Osteoblast (primary cell): ENCODE results near the gene TLK1. TPM values are rescaled to one million over a fixed set of nuclear protein-coding genes. Genes with fewer than 3 reads are reported as not detected.

Source experiments
- DNase-seq: peaks from one replicate; pipeline ENCODE4 v3.0.0; 2011; ENCODE audit warnings: low spot score, mixed read lengths; ENCODE audit not compliant: insufficient read length; ENCODE audit errors: missing footprints
- H2AFZ ChIP-seq: 2 replicates; pipeline ENCODE4 v1.6.0; 2011; ENCODE audit warnings: mild to moderate bottlenecking, low read length
- H3K27ac ChIP-seq: 2 replicates; pipeline ENCODE4 v1.5.1; 2011; ENCODE audit warnings: mild to moderate bottlenecking, low read depth, low read length, moderate library complexity
- H3K27me3 ChIP-seq: 2 replicates; pipeline ENCODE4 v1.6.0; 2012; ENCODE audit warnings: mild to moderate bottlenecking, control low read depth, inconsistent platforms, low read length, moderate library complexity; ENCODE audit not compliant: insufficient read depth
- H3K36me3 ChIP-seq: 2 replicates; pipeline ENCODE4 v1.5.1; 2011; ENCODE audit warnings: mild to moderate bottlenecking, low read length, control low read depth, moderate library complexity; ENCODE audit not compliant: insufficient read depth
- H3K4me1 ChIP-seq: 2 replicates; pipeline ENCODE4 v1.5.1; 2011; ENCODE audit warnings: mild to moderate bottlenecking, low read length, control low read depth, moderate library complexity; ENCODE audit not compliant: insufficient read depth
- H3K4me2 ChIP-seq: 2 replicates; pipeline ENCODE4 v1.6.0; 2011; ENCODE audit warnings: mild to moderate bottlenecking, low read length; ENCODE audit not compliant: insufficient read depth
- H3K4me3 ChIP-seq: fragments of 200-600 bp; sonication (generic); 3 replicates; pipeline ENCODE4 v1.5.1; 2012; ENCODE audit warnings: mild to moderate bottlenecking, low read length, inconsistent platforms; ENCODE audit not compliant: insufficient read depth
- H3K79me2 ChIP-seq: 2 replicates; pipeline ENCODE4 v1.6.0; 2012; ENCODE audit warnings: mild to moderate bottlenecking, low read length, control low read depth, inconsistent platforms; ENCODE audit not compliant: insufficient read depth
- H3K9me3 ChIP-seq: 2 replicates; pipeline ENCODE4 v1.5.1; 2011; ENCODE audit warnings: low read depth, low read length, control low read depth
- H4K20me1 ChIP-seq: 2 replicates; pipeline ENCODE4 v1.6.0; 2012; ENCODE audit warnings: mild to moderate bottlenecking, low read length, control low read depth; ENCODE audit not compliant: insufficient read depth
- total RNA-seq: library from RNA; depleted of rRNA; stranded (reverse); fragments of >200 nt; gene quantifications from 2 replicates; pipeline ENCODE4 v1.2.3, GENCODE V29; 2012
- TF ChIP-seq, protein P1 (sequence below): IDR thresholded peaks from 2 replicates; pipeline ENCODE4 v1.5.1; 2011; ENCODE audit warnings: mild to moderate bottlenecking, low read depth, low read length, moderate library complexity; ENCODE audit errors: extremely low read depth

The TLK1 gene
- total RNA-seq, 1 donor: 22.1 TPM

DNA sequence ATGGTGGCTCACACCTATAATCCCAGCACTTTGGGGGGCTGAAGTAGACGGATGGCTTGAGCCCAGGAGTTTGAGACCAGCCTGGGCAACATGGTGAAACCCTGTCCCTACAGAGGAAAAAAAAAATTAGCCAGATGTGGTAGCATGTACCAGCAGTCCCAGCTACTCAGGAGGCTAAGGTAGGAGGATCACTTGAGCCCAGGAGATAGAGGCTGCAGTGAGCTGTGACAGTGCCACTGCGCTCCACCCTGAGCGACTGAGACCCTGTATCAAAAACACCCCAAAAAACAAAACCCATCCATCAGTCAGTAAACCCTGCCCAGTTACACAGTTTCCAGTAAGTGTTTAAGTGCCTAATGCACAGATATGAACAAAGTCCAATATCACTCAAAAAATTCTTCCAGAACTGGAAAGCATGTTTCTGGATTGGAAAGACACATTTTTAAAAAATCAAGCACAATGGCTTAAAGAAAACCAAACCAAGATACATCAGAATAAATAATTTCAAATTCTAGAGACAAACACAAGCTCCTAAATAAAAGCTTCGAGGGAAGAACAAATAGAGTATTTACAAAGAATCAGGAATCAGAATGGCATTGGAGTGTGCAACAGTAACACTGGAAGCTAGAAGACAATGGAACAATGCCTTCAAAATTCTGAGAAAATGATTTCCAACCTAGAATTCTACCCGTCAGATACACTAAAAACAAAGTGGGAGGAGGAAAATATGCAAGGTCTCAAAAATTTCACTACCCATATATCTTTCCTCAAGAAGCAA lies 72.4 kb downstream of the TLK1 start:
- peaks cover 91% of the 10 kb centered on the region for H3K79me2 ChIP-seq
- H3K4me2 ChIP-seq: no peak overlapping the region
- peaks cover 11% of the 10 kb centered on the region for H3K4me1 ChIP-seq
- TF ChIP-seq, protein P1, sequence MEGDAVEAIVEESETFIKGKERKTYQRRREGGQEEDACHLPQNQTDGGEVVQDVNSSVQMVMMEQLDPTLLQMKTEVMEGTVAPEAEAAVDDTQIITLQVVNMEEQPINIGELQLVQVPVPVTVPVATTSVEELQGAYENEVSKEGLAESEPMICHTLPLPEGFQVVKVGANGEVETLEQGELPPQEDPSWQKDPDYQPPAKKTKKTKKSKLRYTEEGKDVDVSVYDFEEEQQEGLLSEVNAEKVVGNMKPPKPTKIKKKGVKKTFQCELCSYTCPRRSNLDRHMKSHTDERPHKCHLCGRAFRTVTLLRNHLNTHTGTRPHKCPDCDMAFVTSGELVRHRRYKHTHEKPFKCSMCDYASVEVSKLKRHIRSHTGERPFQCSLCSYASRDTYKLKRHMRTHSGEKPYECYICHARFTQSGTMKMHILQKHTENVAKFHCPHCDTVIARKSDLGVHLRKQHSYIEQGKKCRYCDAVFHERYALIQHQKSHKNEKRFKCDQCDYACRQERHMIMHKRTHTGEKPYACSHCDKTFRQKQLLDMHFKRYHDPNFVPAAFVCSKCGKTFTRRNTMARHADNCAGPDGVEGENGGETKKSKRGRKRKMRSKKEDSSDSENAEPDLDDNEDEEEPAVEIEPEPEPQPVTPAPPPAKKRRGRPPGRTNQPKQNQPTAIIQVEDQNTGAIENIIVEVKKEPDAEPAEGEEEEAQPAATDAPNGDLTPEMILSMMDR: no peak
- no peaks in the 10 kb centered on the region for H3K9me3 ChIP-seq
- H2AFZ ChIP-seq: no peak overlapping the region
- H3K36me3 ChIP-seq: no peaks in the 10 kb centered on the region
- no peak overlapping the region for H3K4me3 ChIP-seq
- H3K27ac ChIP-seq: no peak overlapping the region
- no peak for DNase-seq
- no peaks in the 10 kb centered on the region for H3K27me3 ChIP-seq
- H4K20me1 ChIP-seq: peaks cover 33% of the 10 kb centered on the region

DNA sequence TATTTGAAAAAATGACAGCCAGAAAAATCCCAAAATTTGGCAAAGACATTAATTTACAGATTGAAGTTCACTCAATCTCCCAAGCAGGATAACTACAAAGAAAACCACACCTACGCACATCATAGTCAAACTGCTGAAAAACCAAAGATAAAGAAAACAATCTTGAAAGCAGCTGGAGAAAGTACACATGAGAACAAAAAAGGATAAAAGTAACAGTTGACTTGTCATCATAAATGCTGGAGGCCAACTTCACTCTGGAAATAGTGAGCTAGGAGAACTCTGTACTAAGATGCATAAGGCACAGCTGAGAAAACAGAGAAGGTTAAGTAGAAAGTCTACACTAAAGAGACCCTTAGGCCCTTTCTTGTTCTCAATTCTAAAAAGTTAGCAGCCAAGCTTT lies 73.1 kb downstream of the TLK1 start:
- Histone ChIP-seq H3K4me1 (peaks cover 11% of the 10 kb centered on the region), H3K4me3 (no peak overlapping the region), H3K27ac (no peak overlapping the region), H2AFZ (no peak overlapping the region), H3K79me2 (peaks cover 89% of the 10 kb centered on the region), H3K27me3 (no peaks in the 10 kb centered on the region), H3K36me3 (no peaks in the 10 kb centered on the region), H4K20me1 (peaks cover 33% of the 10 kb centered on the region), H3K9me3 (no peaks in the 10 kb centered on the region), H3K4me2 (no peak overlapping the region)
- TF ChIP-seq, protein P1: no peak
- no peak for DNase-seq

DNA sequence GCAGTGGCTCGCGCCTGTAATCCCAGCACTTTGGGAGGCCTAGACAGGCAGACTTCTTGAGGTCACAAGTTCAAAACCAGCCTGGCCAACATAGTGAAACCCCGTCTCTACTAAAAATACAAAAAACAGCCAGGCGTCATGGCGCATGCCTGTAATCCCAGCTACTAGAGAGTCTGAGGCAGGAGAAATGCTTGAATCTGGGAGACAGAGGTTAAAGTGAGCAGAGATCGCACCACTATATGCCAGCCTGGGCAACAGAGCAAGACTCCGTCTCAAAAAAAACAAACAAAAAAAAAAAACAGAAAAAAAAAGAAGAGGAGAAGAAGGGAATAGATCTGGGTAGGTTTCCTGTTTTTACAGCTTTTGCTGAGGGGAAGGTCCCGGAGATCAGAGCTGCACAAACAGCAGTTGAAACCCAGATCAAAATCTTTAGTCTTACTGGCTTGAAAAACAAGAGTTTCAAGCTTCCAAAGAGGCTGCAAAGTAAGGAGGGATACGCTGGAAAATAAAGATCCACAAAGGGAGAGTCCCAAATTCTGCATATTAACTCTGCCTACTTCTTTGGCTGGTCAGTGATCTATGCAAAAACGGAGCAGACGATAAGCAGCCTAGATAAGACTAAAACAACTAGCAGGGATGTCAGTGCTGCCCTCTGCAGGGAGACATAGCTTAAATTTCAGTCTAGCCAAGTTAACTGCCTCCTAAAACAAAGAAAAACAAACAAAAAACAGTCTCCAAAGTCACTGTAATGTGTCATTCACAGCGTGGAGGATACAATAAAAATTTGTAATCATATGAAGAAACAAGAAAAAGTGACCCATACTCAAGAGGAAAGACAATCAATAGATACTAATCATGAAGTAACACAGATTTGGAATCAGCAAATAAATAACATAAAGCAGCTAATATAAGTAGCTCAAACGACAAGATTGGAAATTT lies 74.1 kb downstream of the TLK1 start:
- TF ChIP-seq, protein P1: peak; percentile 84
- peak overlapping the region; percentile 13 for H3K27ac ChIP-seq
- peaks cover 88% of the 10 kb centered on the region for H3K79me2 ChIP-seq
- H4K20me1 ChIP-seq: peaks cover 29% of the 10 kb centered on the region
- H3K9me3 ChIP-seq: no peaks in the 10 kb centered on the region
- peak overlapping the region; percentile 81 for H3K4me2 ChIP-seq
- no peak overlapping the region for H2AFZ ChIP-seq
- H3K36me3 ChIP-seq: no peaks in the 10 kb centered on the region
- peak overlapping the region; percentile 60 for H3K4me3 ChIP-seq
- peak; percentile 62 for DNase-seq
- H3K4me1 ChIP-seq: peaks cover 11% of the 10 kb centered on the region
- no peaks in the 10 kb centered on the region for H3K27me3 ChIP-seq

DNA sequence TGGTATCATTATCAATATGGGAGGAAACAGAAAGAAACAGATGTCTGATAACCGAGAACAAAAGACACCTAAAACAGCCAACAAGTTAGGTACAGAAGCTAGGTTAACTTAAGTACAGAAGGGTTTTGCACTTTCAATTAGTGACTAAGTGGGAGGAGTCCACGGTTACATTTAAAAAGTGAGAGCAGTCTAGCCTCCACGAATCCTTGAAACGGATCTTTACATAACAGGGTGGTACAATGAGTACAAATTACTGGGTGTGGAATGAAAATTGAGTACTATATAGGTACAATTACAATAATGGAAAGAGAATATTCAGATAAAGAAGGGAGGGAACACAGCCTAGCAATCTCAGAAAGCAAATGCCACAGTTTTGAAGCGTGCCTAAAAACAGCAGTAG lies 76.6 kb downstream of the TLK1 start:
- no peak overlapping the region for H3K4me2 ChIP-seq
- no peak overlapping the region for H2AFZ ChIP-seq
- TF ChIP-seq, protein P1: no peak
- DNase-seq: no peak
- peaks cover 11% of the 10 kb centered on the region for H3K4me1 ChIP-seq
- no peaks in the 10 kb centered on the region for H3K9me3 ChIP-seq
- H3K36me3 ChIP-seq: no peaks in the 10 kb centered on the region
- no peak overlapping the region for H3K27ac ChIP-seq
- H3K79me2 ChIP-seq: peaks cover 78% of the 10 kb centered on the region
- no peaks in the 10 kb centered on the region for H3K27me3 ChIP-seq
- peaks cover 24% of the 10 kb centered on the region for H4K20me1 ChIP-seq
- no peak overlapping the region for H3K4me3 ChIP-seq
